ENCODE measurements around the gene MAGI1. TPM values are rescaled to one million over a fixed set of nuclear protein-coding genes. Genes with fewer than 3 reads are reported as not detected.

The MAGI1 gene
- total RNA-seq, 6 donors from 2014 or later, result 33.0 to 72.9 (median 62.4) TPM

DNA sequence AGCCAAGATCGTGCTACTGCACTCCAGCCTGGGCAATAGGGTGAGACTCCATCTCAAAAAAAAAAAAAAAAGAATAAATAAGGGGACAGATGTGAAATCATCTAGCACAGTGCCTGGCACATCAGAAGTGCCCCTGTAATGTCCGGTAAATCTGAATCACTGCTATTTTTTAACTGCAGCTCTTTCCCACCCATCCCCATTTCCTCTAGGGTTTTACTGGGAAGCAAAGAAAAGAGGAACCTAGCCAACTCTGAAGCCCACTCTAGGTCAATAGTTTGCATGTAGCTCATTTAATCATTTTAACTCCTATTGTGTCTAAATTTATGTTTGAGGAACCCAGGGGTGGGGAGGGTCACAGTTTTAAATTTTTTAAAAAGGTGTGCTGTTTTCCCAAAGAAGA lies 26.0 kb downstream of the MAGI1 start:
- H3K4me1 ChIP-seq, result peaks cover 3 to 9% (median 6%) of the 10 kb centered on the region in 4 donors

DNA sequence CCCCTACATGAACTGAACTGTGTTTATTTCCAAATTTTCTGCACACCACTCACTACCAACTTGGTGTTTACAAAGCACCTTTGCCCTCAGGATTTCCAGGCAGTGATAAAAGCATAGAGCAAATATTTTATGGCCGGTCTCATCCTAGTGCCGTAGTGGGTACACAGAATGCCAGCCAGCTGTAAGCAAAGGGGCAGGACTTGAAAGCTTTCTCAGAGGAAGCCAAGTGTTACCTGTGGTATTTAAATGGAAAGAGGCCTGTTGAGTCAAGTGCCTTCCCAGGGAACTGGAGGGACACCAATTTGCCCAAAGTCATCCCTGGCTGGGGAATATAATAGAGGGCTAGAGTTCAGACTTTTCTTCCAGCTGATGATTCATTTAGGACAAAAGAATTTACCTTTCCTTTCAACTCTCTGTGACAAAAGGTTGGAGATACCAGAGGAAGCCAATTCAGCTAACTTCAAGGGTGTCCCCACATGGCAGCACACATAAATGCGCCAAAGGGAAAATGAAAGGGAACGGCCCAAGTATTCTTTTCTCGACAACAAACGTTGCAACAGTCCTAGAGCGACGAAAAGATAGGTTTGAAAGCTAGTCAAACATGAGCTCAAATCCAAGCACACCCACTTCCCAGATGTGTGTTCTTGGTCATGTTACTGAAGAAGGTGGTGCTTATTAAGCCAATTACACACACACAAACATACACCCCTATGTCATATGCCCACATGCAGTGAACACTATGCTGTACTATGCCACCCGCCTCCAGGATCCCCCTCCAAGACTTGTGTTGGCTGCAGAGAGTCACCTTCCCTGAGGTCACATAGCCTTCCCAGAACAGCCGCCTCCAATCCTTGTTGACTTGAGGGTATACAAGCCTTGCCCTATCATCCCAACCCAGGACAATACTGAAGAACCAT lies 27.7 kb downstream of the MAGI1 start:
- H3K4me1 ChIP-seq, result peaks cover 3 to 9% (median 6%) of the 10 kb centered on the region in 4 donors
- H3K27ac ChIP-seq, result peak overlapping the region; percentile 22 to 60 (median 46)
- no peaks in the 10 kb centered on the region for H3K27me3 ChIP-seq
- TF ChIP-seq, protein P1, sequence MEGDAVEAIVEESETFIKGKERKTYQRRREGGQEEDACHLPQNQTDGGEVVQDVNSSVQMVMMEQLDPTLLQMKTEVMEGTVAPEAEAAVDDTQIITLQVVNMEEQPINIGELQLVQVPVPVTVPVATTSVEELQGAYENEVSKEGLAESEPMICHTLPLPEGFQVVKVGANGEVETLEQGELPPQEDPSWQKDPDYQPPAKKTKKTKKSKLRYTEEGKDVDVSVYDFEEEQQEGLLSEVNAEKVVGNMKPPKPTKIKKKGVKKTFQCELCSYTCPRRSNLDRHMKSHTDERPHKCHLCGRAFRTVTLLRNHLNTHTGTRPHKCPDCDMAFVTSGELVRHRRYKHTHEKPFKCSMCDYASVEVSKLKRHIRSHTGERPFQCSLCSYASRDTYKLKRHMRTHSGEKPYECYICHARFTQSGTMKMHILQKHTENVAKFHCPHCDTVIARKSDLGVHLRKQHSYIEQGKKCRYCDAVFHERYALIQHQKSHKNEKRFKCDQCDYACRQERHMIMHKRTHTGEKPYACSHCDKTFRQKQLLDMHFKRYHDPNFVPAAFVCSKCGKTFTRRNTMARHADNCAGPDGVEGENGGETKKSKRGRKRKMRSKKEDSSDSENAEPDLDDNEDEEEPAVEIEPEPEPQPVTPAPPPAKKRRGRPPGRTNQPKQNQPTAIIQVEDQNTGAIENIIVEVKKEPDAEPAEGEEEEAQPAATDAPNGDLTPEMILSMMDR (IDR thresholded peaks at IDR 0.05), result no peak
- no peak for TF ChIP-seq EP300 (IDR thresholded peaks at IDR 0.05)
- TF ChIP-seq POLR2AphosphoS5 (IDR thresholded peaks at IDR 0.05), result no peak
- TF ChIP-seq POLR2A (IDR thresholded peaks at IDR 0.05), result no peak
- H3K4me3 ChIP-seq, result no peak overlapping the region
- H3K36me3 ChIP-seq, result no peaks in the 10 kb centered on the region
- no peaks in the 10 kb centered on the region for H3K9me3 ChIP-seq
- peak; percentile 47 to 62 for ATAC-seq (ENCODE audit: low FRiP score in 2 of 2)
- peak in 1 of 2 donors; percentile 31 for DNase-seq
- 65 to 71% methylated on average over 10 of the region's 10 CpGs for WGBS, 2 donors

More for the DNA sequence above, 26.0 kb downstream of the MAGI1 start:
- ATAC-seq (ENCODE audit: low FRiP score in 2 of 2) (no peak), DNase-seq (no peak)
- no peak overlapping the region for H3K4me3 ChIP-seq
- 72 to 80% methylated on average over 2 of the region's 2 CpGs for WGBS, 2 donors
- H3K36me3 ChIP-seq, result no peaks in the 10 kb centered on the region
- TF ChIP-seq POLR2A (IDR thresholded peaks at IDR 0.05), result no peak
- TF ChIP-seq POLR2AphosphoS5 (IDR thresholded peaks at IDR 0.05), result no peak
- no peak for TF ChIP-seq EP300 (IDR thresholded peaks at IDR 0.05)
- TF ChIP-seq, protein P1 (IDR thresholded peaks at IDR 0.05), result no peak
- no peaks in the 10 kb centered on the region for H3K9me3 ChIP-seq
- H3K27ac ChIP-seq, result no peak overlapping the region
- H3K27me3 ChIP-seq, result no peaks in the 10 kb centered on the region

DNA sequence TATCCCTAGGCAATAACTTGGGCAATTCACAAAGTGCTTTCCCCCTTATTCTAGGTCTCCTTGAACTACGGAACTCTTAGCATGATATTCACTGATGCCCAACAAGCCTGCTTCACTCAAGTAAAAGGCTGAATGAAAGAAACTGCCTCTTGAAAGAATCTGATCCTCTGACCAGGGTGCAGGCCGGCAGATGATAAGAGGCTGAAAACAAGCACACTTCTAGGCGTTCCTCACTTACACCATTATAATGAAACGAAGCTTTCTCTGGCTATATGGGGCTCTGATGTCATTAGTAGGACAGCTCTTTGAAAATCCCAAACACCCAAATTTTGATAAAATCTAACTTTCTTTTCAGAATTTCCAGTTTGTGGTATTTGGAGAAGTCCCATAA lies 28.4 kb downstream of the MAGI1 start:
- ATAC-seq (ENCODE audit: low FRiP score in 2 of 2) (peak in 1 of 2 donors; percentile 15), DNase-seq (no peak)
- TF ChIP-seq, protein P1 (IDR thresholded peaks at IDR 0.05), result no peak
- TF ChIP-seq POLR2A (IDR thresholded peaks at IDR 0.05) (no peak), POLR2AphosphoS5 (IDR thresholded peaks at IDR 0.05) (no peak), EP300 (IDR thresholded peaks at IDR 0.05) (no peak)
- Histone ChIP-seq H3K4me1 (peaks cover 3 to 9% (median 6%) of the 10 kb centered on the region in 4 donors), H3K27me3 (no peaks in the 10 kb centered on the region), H3K27ac (peak overlapping the region; percentile 22 to 60 (median 46)), H3K4me3 (no peak overlapping the region), H3K36me3 (no peaks in the 10 kb centered on the region), H3K9me3 (no peaks in the 10 kb centered on the region)
- WGBS, 2 donors, result 74% methylated on average over 4 of the region's 4 CpGs

DNA sequence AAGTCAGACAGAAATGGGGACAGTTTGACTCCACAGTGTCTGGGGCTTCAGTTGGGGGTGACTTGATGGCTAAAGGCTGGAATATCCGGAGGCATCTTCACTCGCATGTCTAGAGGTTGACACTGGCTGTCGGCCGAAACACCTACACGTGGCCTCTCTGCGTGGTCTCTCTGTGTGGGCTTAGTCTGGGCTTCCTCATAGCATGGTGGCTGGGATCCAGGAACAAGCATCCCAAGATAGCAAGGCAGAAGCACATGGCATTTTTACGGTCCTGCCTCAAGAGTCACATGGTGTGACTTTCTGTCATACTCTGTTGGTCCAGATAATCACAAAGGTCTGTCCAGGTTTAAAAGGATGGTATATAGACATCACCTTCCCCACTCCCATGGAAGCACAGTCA lies 34.5 kb downstream of the MAGI1 start:
- H3K4me3 ChIP-seq, result no peak overlapping the region
- peaks cover 0 to 15% (median 2%) of the 10 kb centered on the region in 4 donors for H3K4me1 ChIP-seq
- no peak for DNase-seq
- TF ChIP-seq, protein P1 (IDR thresholded peaks at IDR 0.05), result no peak
- no peak for TF ChIP-seq POLR2AphosphoS5 (IDR thresholded peaks at IDR 0.05)
- no peak for TF ChIP-seq EP300 (IDR thresholded peaks at IDR 0.05)
- TF ChIP-seq POLR2A (IDR thresholded peaks at IDR 0.05), result no peak
- no peaks in the 10 kb centered on the region for H3K36me3 ChIP-seq
- WGBS, 2 donors, result 84 to 89% methylated on average over 7 of the region's 7 CpGs
- no peaks in the 10 kb centered on the region for H3K27me3 ChIP-seq
- no peaks in the 10 kb centered on the region for H3K9me3 ChIP-seq
- H3K27ac ChIP-seq, result no peak overlapping the region
- no peak for ATAC-seq (ENCODE audit: low FRiP score in 2 of 2)
